Neural cell (in vitro differentiated cells): ENCODE results near the gene NUB1. TPM values are rescaled to one million over a fixed set of nuclear protein-coding genes. Genes with fewer than 3 reads are reported as not detected.

ENCODE experiments used
- H2AFZ ChIP-seq: fragments of 200-600, 300-800 bp; sonication (generic), shearing (Covaris generic); 2 replicates; pipeline ENCODE4 v1.6.0; 2014; ENCODE audit warnings: low read depth, mild to moderate bottlenecking, antibody characterized with exemption, low read length, moderate library complexity
- H3F3A ChIP-seq: fragments of 200-600 bp; shearing (Covaris generic); 2 replicates; pipeline ENCODE4 v1.6.1; 2016; ENCODE audit warnings: mild to moderate bottlenecking, moderate library complexity, mixed read lengths, antibody characterized with exemption, low read length; ENCODE audit not compliant: insufficient read depth, poor library complexity, severe bottlenecking
- H3K27ac ChIP-seq: fragments of 200-600, 300-800 bp; sonication (generic), shearing (Covaris generic); 2 replicates; pipeline ENCODE4 v1.5.1; 2014; ENCODE audit warnings: mild to moderate bottlenecking, low read length, moderate library complexity
- H3K27me3 ChIP-seq: fragments of 300-800, 200-600 bp; sonication (generic), shearing (Covaris generic); 2 replicates; pipeline ENCODE4 v1.6.0; 2014; ENCODE audit warnings: mild to moderate bottlenecking, low read depth, low read length, moderate library complexity; ENCODE audit not compliant: insufficient read depth
- H3K36me3 ChIP-seq: fragments of 300-800, 200-600 bp; sonication (generic), shearing (Covaris generic); 2 replicates; pipeline ENCODE4 v1.5.1; 2014; ENCODE audit warnings: mild to moderate bottlenecking, antibody characterized with exemption, low read length, moderate library complexity; ENCODE audit not compliant: insufficient read depth
- H3K4me2 ChIP-seq: fragments of 300-800, 200-600 bp; sonication (generic), shearing (Covaris generic); 2 replicates; pipeline ENCODE4 v1.6.0; 2014; ENCODE audit warnings: mild to moderate bottlenecking, low read length
- H3K4me3 ChIP-seq: fragments of 300-800, 200-600 bp; sonication (generic), shearing (Covaris generic); 2 replicates; pipeline ENCODE4 v1.5.1; 2014; ENCODE audit warnings: mild to moderate bottlenecking, low read length, moderate library complexity
- H3K79me2 ChIP-seq: fragments of 200-600 bp; shearing (Covaris generic); replicated peaks from 2 replicates; pipeline ENCODE4 v1.6.0; 2014; ENCODE audit warnings: mild to moderate bottlenecking, low read length, moderate library complexity; ENCODE audit not compliant: insufficient read depth
- H3K9ac ChIP-seq: fragments of 300-800, 200-600 bp; sonication (generic), shearing (Covaris generic); 2 replicates; pipeline ENCODE4 v1.6.1; 2016; ENCODE audit warnings: mild to moderate bottlenecking, low read length, mixed read lengths
- H3K9me2 ChIP-seq: fragments of 200-600 bp; shearing (Covaris generic); 2 replicates; pipeline ENCODE4 v1.6.1; 2016; ENCODE audit warnings: mild to moderate bottlenecking, low read length, mixed read lengths; ENCODE audit not compliant: insufficient read depth
- H3K9me3 ChIP-seq: fragments of 200-600, 300-800 bp; sonication (generic), shearing (Covaris generic); 2 replicates; pipeline ENCODE4 v1.6.1; 2016; ENCODE audit warnings: mild to moderate bottlenecking, mixed run types, low read length, moderate library complexity, mixed read lengths
- H4K20me1 ChIP-seq: fragments of 200-600 bp; shearing (Covaris generic); 2 replicates; pipeline ENCODE4 v1.6.1; 2016; ENCODE audit warnings: mild to moderate bottlenecking, mixed run types; ENCODE audit not compliant: insufficient read depth
- EP300 ChIP-seq: fragments of 450-650 bp; conservative IDR thresholded peaks from 2 replicates; pipeline ENCODE4 v1.6.1; 2014; ENCODE audit warnings: antibody characterized with exemption, mild to moderate bottlenecking, moderate library complexity; ENCODE audit not compliant: poor library complexity, severe bottlenecking
- EZH2 ChIP-seq: fragments of 200-600, 300-800 bp; shearing (Covaris generic), sonication (generic); IDR thresholded peaks from 2 replicates; pipeline ENCODE4 v1.6.1; 2014; ENCODE audit warnings: antibody characterized with exemption, low read length, borderline replicate concordance, mild to moderate bottlenecking; ENCODE audit not compliant: insufficient read depth, poor library complexity, severe bottlenecking
- MXI1 ChIP-seq: fragments of 450-650 bp; conservative IDR thresholded peaks from 2 replicates; pipeline ENCODE4 v1.6.1; 2014; ENCODE audit warnings: antibody characterized with exemption, mild to moderate bottlenecking; ENCODE audit not compliant: poor library complexity, severe bottlenecking
- POLR2AphosphoS5 ChIP-seq: IDR thresholded peaks from 2 replicates; pipeline ENCODE4 v1.6.1; 2012
- RAD21 ChIP-seq: fragments of 450-650 bp; conservative IDR thresholded peaks from 2 replicates; pipeline ENCODE4 v1.6.1; 2014; ENCODE audit warnings: antibody characterized with exemption, mild to moderate bottlenecking, moderate library complexity
- REST ChIP-seq: IDR thresholded peaks from 2 replicates; pipeline ENCODE4 v1.6.1; 2012; ENCODE audit warnings: borderline replicate concordance
- SMC3 ChIP-seq: fragments of 450-650 bp; conservative IDR thresholded peaks from 2 replicates; pipeline ENCODE4 v1.6.1; 2014; ENCODE audit warnings: antibody characterized with exemption, mild to moderate bottlenecking, moderate library complexity; ENCODE audit not compliant: poor library complexity
- TAF1 ChIP-seq: IDR thresholded peaks from 2 replicates; pipeline ENCODE4 v1.6.1; 2012; ENCODE audit warnings: low read depth
- polyA plus RNA-seq: library from polyadenylated mRNA; depleted of rRNA; stranded (reverse); fragments of >200 nt; gene quantifications from 2 replicates; pipeline ENCODE4 v1.2.3, GENCODE V29; 2014
- TF ChIP-seq, protein P1 (sequence below): fragments of 450-650 bp; IDR thresholded peaks from 2 replicates; pipeline ENCODE4 v1.5.1; 2014; ENCODE audit warnings: antibody characterized with exemption, mild to moderate bottlenecking, moderate library complexity; ENCODE audit not compliant: poor library complexity, severe bottlenecking

Gene NUB1
- polyA plus RNA-seq, 1 donor from 2014 or later, result 48.4 TPM

- Histone ChIP-seq H3K9me3 (no peaks in the 10 kb centered on the region), H3K9me2 (no peaks in the 10 kb centered on the region), H3K27me3 (no peaks in the 10 kb centered on the region), H3K9ac (no peak overlapping the region), H4K20me1 (no peaks in the 10 kb centered on the region), H3F3A (no peaks in the 10 kb centered on the region), H3K4me2 (no peak overlapping the region), H3K79me2 (no peaks in the 10 kb centered on the region), H3K4me3 (no peak overlapping the region), H3K27ac (no peak overlapping the region), H3K36me3 (no peaks in the 10 kb centered on the region), H2AFZ (no peak overlapping the region)
- TF ChIP-seq TAF1 (no peak), RAD21 (no peak), MXI1 (no peak), EP300 (no peak), POLR2AphosphoS5 (no peak), SMC3 (no peak), REST (no peak), EZH2 (no peak)
- TF ChIP-seq, protein P1, sequence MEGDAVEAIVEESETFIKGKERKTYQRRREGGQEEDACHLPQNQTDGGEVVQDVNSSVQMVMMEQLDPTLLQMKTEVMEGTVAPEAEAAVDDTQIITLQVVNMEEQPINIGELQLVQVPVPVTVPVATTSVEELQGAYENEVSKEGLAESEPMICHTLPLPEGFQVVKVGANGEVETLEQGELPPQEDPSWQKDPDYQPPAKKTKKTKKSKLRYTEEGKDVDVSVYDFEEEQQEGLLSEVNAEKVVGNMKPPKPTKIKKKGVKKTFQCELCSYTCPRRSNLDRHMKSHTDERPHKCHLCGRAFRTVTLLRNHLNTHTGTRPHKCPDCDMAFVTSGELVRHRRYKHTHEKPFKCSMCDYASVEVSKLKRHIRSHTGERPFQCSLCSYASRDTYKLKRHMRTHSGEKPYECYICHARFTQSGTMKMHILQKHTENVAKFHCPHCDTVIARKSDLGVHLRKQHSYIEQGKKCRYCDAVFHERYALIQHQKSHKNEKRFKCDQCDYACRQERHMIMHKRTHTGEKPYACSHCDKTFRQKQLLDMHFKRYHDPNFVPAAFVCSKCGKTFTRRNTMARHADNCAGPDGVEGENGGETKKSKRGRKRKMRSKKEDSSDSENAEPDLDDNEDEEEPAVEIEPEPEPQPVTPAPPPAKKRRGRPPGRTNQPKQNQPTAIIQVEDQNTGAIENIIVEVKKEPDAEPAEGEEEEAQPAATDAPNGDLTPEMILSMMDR, result no peak
Observed at GRCh38 chr7:151391358-151391730, 49.7 kb downstream of the NUB1 start.

DNA sequence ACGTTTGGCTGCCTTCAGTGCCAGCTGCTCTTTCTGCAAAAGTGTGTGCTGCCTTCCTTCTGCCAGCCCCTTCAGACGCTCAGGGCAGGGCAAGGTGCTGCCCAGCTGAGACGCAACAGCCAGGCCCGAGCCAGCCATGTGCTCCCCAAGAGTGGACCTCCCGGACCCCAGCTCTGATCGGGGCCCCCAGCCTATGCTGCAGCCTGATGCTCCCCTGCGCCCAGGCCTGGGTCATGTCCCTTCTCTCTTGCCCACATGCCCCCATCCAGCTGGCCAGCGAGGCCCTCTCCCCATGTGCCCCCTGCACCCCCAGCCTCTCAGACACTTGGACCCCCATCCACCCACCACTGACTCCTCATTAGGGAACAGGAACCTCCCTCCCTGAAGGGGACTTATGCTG, 50.4 kb downstream of the NUB1 start:
- Histone ChIP-seq H3K4me2 (no peak overlapping the region), H3F3A (no peaks in the 10 kb centered on the region), H3K9me3 (no peaks in the 10 kb centered on the region), H3K36me3 (no peaks in the 10 kb centered on the region), H3K9me2 (no peaks in the 10 kb centered on the region), H3K9ac (no peak overlapping the region), H3K27me3 (no peaks in the 10 kb centered on the region), H3K27ac (no peak overlapping the region), H3K79me2 (no peaks in the 10 kb centered on the region), H3K4me3 (no peak overlapping the region), H4K20me1 (no peaks in the 10 kb centered on the region), H2AFZ (no peak overlapping the region)
- TF ChIP-seq, protein P1, result no peak
- TF ChIP-seq REST (no peak), TAF1 (no peak), MXI1 (no peak), POLR2AphosphoS5 (no peak), SMC3 (no peak), EZH2 (no peak), RAD21 (no peak), EP300 (no peak)
